Stimulated activated CD8-positive, alpha-beta memory T cell treated with anti-CD3 and anti-CD28 coated beads, Interleukin-4, amount 100 ng/mL, for 4 hours (primary cell): ENCODE data around the gene TGFB1I1.

Experiments used
- DNase-seq, 2 donors: peaks; one replicate each; pipeline ENCODE4 v3.0.0-alpha.2; 2020; ENCODE audit warnings: low read depth in 2 of 2, low spot score in 1 of 2

TGFB1I1 gene

GRCh38 chr16:31451681-31452351 lies 20.1 kb upstream of the TGFB1I1 start:
- no peak for DNase-seq

GRCh38 chr16:31452631-31453106 lies 19.3 kb upstream of the TGFB1I1 start:
- no peak for DNase-seq

GRCh38 chr16:31453255-31454204 lies 18.4 kb upstream of the TGFB1I1 start:
- no peak for DNase-seq

GRCh38 chr16:31455601-31456314 lies 16.2 kb upstream of the TGFB1I1 start:
- no peak for DNase-seq

GRCh38 chr16:31456988-31457360 lies 15.0 kb upstream of the TGFB1I1 start:
- DNase-seq: no peak

- peak; percentile 28 to 34 for DNase-seq
Observed at GRCh38 chr16:31458073-31458843, 13.7 kb upstream of the TGFB1I1 start.

GRCh38 chr16:31458844-31459686 lies 12.9 kb upstream of the TGFB1I1 start, which contains the start of gene ARMC5:
Gene ARMC5 (plus strand): TSS chr16:31459501. CDS start chr16:31459525, 24 bp downstream.
- peak; percentile 92 to 95 for DNase-seq

GRCh38 chr16:31459687-31460581 lies 12.0 kb upstream of the TGFB1I1 start:
- DNase-seq: peak; percentile 100

- DNase-seq: no peak
Observed at GRCh38 chr16:31460582-31461002, 11.4 kb upstream of the TGFB1I1 start.

GRCh38 chr16:31461201-31461920 lies 10.6 kb upstream of the TGFB1I1 start:
- DNase-seq: no peak

- DNase-seq: no peak
Observed at GRCh38 chr16:31461921-31462804, 9.8 kb upstream of the TGFB1I1 start.

GRCh38 chr16:31464348-31464769 lies 7.6 kb upstream of the TGFB1I1 start:
- DNase-seq: no peak

GRCh38 chr16:31464781-31465260 lies 7.1 kb upstream of the TGFB1I1 start:
- DNase-seq: no peak

- no peak for DNase-seq
Observed at GRCh38 chr16:31465788-31466370, 6.1 kb upstream of the TGFB1I1 start.

- DNase-seq: no peak
Observed at GRCh38 chr16:31466381-31466841, 5.5 kb upstream of the TGFB1I1 start.

GRCh38 chr16:31467151-31467773 lies 4.7 kb upstream of the TGFB1I1 start:
- DNase-seq: no peak
